SK-N-SH (cell line): ENCODE data around the gene C9orf50. TPM values are rescaled to one million over a fixed set of nuclear protein-coding genes. Genes with fewer than 3 reads are reported as not detected.

ENCODE experiments used
- CTCF ChIA-PET: fragments of 300-600, 350-600 bp; formaldehyde crosslinking; extraction: SDS; loops from one replicate; lab custom pipeline; 2021; lab: Yijun Ruan, JAX
- POLR2A ChIA-PET: fragments of 350-600 bp; sonication (Branson Sonifier 250); formaldehyde crosslinking; extraction: SDS; loops from one replicate; lab custom pipeline; 2020; ENCODE audit warnings: antibody characterized with exemption, inconsistent platforms; lab: Yijun Ruan, JAX
- DNase-seq: peaks from one replicate; pipeline ENCODE4 v3.0.0; 2012
- H2AFZ ChIP-seq: fragments of 200-600 bp; sonication (generic); 2 replicates; pipeline ENCODE4 v1.8.1; 2016; ENCODE audit warnings: antibody characterized with exemption, mild to moderate bottlenecking, low read depth
- H3F3A ChIP-seq: fragments of 200-600 bp; sonication (generic); replicated peaks from 2 replicates; pipeline ENCODE3; 2016; ENCODE audit warnings: antibody characterized with exemption, mild to moderate bottlenecking; ENCODE audit not compliant: insufficient read depth
- H3K27ac ChIP-seq, 2 experiments: fragments of 200-500 bp in 1 of 2; fragments of 200-600 bp in 1 of 2; sonication (Bioruptor generic) in 1 of 2; sonication (generic), shearing (Covaris generic) in 1 of 2; 2 replicates each; pipeline versions ENCODE4 v1.5.1 to v1.6.1; 2014 to 2016; ENCODE audit warnings: low read depth in 2 of 2, inconsistent platforms in 1 of 2, low read length in 1 of 2, mild to moderate bottlenecking in 1 of 2, mixed read lengths in 1 of 2
- H3K27me3 ChIP-seq: fragments of 200-600 bp; sonication (generic), shearing (Covaris generic); 2 replicates; pipeline ENCODE4 v1.6.1; 2016; ENCODE audit warnings: mixed run types; ENCODE audit not compliant: insufficient read depth
- H3K36me3 ChIP-seq, 2 experiments: fragments of 200-500 bp in 1 of 2; fragments of 200-600 bp in 1 of 2; sonication (Bioruptor generic) in 1 of 2; sonication (generic) in 1 of 2; replicated peaks in 1 of 2; 2 replicates each; pipeline versions ENCODE3 to v1.5.1; 2014 to 2016; ENCODE audit warnings: low read length in 1 of 2, mild to moderate bottlenecking in 1 of 2; ENCODE audit not compliant: insufficient read depth in 2 of 2, control insufficient read depth in 1 of 2
- H3K4me1 ChIP-seq, 2 experiments: fragments of 200-500 bp in 1 of 2; fragments of 200-600 bp in 1 of 2; sonication (Bioruptor generic) in 1 of 2; sonication (generic), shearing (Covaris generic) in 1 of 2; 2 replicates each; pipeline versions ENCODE4 v1.5.1 to v1.6.1; 2014 to 2016; ENCODE audit warnings: low read depth in 1 of 2, low read length in 1 of 2, mixed run types in 1 of 2; ENCODE audit not compliant: insufficient read depth in 2 of 2, control insufficient read depth in 1 of 2
- H3K4me2 ChIP-seq: fragments of 200-600 bp; sonication (generic), shearing (Covaris generic); 2 replicates; pipeline ENCODE4 v1.6.1; 2017; ENCODE audit warnings: mixed run types
- H3K4me3 ChIP-seq, 2 experiments: fragments of 200-500 bp in 1 of 2; fragments of 200-600 bp in 1 of 2; sonication (Bioruptor generic) in 1 of 2; sonication (generic), shearing (Covaris generic) in 1 of 2; 2 replicates each; pipeline versions ENCODE4 v1.5.1 to v1.8.1; 2014 to 2016; ENCODE audit warnings: low read depth in 2 of 2, inconsistent platforms in 1 of 2, low read length in 1 of 2, mild to moderate bottlenecking in 1 of 2, mixed read lengths in 1 of 2, moderate library complexity in 1 of 2
- H3K79me2 ChIP-seq: fragments of 200-600 bp; sonication (generic); 2 replicates; pipeline ENCODE4 v1.8.1; 2017; ENCODE audit warnings: mild to moderate bottlenecking; ENCODE audit not compliant: insufficient read depth
- H3K9ac ChIP-seq: fragments of 200-600 bp; sonication (generic); 2 replicates; pipeline ENCODE4 v1.6.1; 2017; ENCODE audit warnings: mixed run types
- H3K9me2 ChIP-seq: fragments of 200-600 bp; sonication (generic); 2 replicates; pipeline ENCODE4 v1.6.1; 2017; ENCODE audit warnings: mixed run types
- H3K9me3 ChIP-seq: fragments of 200-600 bp; sonication (generic); 2 replicates; pipeline ENCODE4 v1.6.1; 2017; ENCODE audit warnings: mixed run types, mild to moderate bottlenecking, moderate library complexity
- H4K20me1 ChIP-seq: fragments of 200-600 bp; sonication (generic); 2 replicates; pipeline ENCODE4 v1.6.1; 2017; ENCODE audit warnings: mild to moderate bottlenecking, mixed run types; ENCODE audit not compliant: insufficient read depth
- ELF1 ChIP-seq: IDR thresholded peaks from 2 replicates; pipeline ENCODE4 v1.4.0; 2012
- EP300 ChIP-seq, 2 experiments: IDR thresholded peaks; 2 replicates each; pipeline versions ENCODE4 v1.4.0 to v1.6.1; 2012; ENCODE audit warnings: borderline replicate concordance in 1 of 2, low read depth in 1 of 2, low read length in 1 of 2
- FOSL2 ChIP-seq: IDR thresholded peaks from 2 replicates; pipeline ENCODE4 v1.4.0; 2012; ENCODE audit warnings: low read depth, mild to moderate bottlenecking, moderate library complexity, borderline replicate concordance
- FOXJ3 ChIP-seq: sonication (generic); formaldehyde crosslinking; IDR thresholded peaks from 2 replicates; pipeline ENCODE4 v1.5.1; 2020; ENCODE audit warnings: mild to moderate bottlenecking, missing genetic modification reagents
- GATA2 ChIP-seq: sonication (generic); formaldehyde crosslinking; IDR thresholded peaks from 2 replicates; pipeline ENCODE4 v1.5.0; 2020; ENCODE audit warnings: mild to moderate bottlenecking, missing genetic modification reagents
- IRF3 ChIP-seq: fragments of 150-350 bp; IDR thresholded peaks from 2 replicates; pipeline ENCODE4 v1.6.1; 2016; ENCODE audit warnings: mild to moderate bottlenecking, low read depth, low read length
- NRF1 ChIP-seq: IDR thresholded peaks from 2 replicates; pipeline ENCODE4 v1.6.1; 2012; ENCODE audit warnings: low read depth, mild to moderate bottlenecking, low read length
- POLR2AphosphoS5 ChIP-seq: IDR thresholded peaks from 2 replicates; pipeline ENCODE4 v1.6.1; 2012; ENCODE audit warnings: low read depth, low read length
- RCOR1 ChIP-seq: fragments of 150-350 bp; IDR thresholded peaks from 2 replicates; pipeline ENCODE4 v1.6.1; 2017; ENCODE audit warnings: antibody characterized with exemption, low read length
- RFX5 ChIP-seq: IDR thresholded peaks from 2 replicates; pipeline ENCODE4 v1.6.1; 2012; ENCODE audit warnings: mild to moderate bottlenecking, improper control_type of control experiment, low read length
- RXRA ChIP-seq: IDR thresholded peaks from 2 replicates; pipeline ENCODE4 v1.4.0; 2012; ENCODE audit warnings: low read depth, mild to moderate bottlenecking, borderline replicate concordance
- SMC3 ChIP-seq: IDR thresholded peaks from 2 replicates; pipeline ENCODE4 v1.6.1; 2012; ENCODE audit warnings: low read depth, low read length, improper control_type of control experiment
- TAF1 ChIP-seq: IDR thresholded peaks from 2 replicates; pipeline ENCODE4 v1.6.1; 2012; ENCODE audit warnings: low read depth, mild to moderate bottlenecking, low read length, moderate library complexity, borderline replicate concordance
- TCF12 ChIP-seq: IDR thresholded peaks from 2 replicates; pipeline ENCODE4 v1.4.0; 2012
- TEAD4 ChIP-seq: IDR thresholded peaks from 2 replicates; pipeline ENCODE4 v1.4.0; 2012; ENCODE audit warnings: mild to moderate bottlenecking, borderline replicate concordance; ENCODE audit not compliant: insufficient read depth
- USF2 ChIP-seq: fragments of 150-350 bp; IDR thresholded peaks from 2 replicates; pipeline ENCODE4 v1.6.1; 2017; ENCODE audit warnings: antibody characterized with exemption, low read length, low read depth, borderline replicate concordance
- YY1 ChIP-seq: IDR thresholded peaks from 2 replicates; pipeline ENCODE4 v1.4.0; 2012; ENCODE audit warnings: low read depth, mild to moderate bottlenecking
- WGBS: methylation state at CpG from one replicate; pipeline ENCODE4 v1.1.6; 2017; ENCODE audit warnings: low lambda C conversion rate; 5-methylcytosine and 5-hydroxymethylcytosine counted together
- polyA plus RNA-seq, 3 experiments: library from polyadenylated mRNA; depleted of rRNA; stranded (reverse); fragments of >200 nt; gene quantifications; 2 replicates each; pipeline ENCODE4 v1.2.3, GENCODE V29; 2012

The C9orf50 gene
- polyA plus RNA-seq, 1 of the 3 experiments (the other 2 are of a cell fraction): 0.30 TPM

- Histone ChIP-seq H3K36me3 (no peaks in the 10 kb centered on the region), H3K79me2 (no peaks in the 10 kb centered on the region), H2AFZ (no peak overlapping the region), H3K4me3 (no peak overlapping the region), H3K9me2 (no peaks in the 10 kb centered on the region), H3K4me1 (peaks cover 0 to 24% of the 10 kb centered on the region in 2 experiments; a peak in 2 of 4 replicates), H3K9ac (no peak overlapping the region), H3F3A (peaks cover 2% of the 10 kb centered on the region), H3K27ac (0 out of 4 replicates have a peak overlapping the region, but pooled peaks of 1 of the 2 experiments have one; percentile 31), H3K4me2 (no peak overlapping the region), H3K9me3 (no peaks in the 10 kb centered on the region), H3K27me3 (no peaks in the 10 kb centered on the region), H4K20me1 (no peaks in the 10 kb centered on the region)
- no peak for DNase-seq
- no peak for TF ChIP-seq TAF1
- no peak for TF ChIP-seq RCOR1
- TF ChIP-seq POLR2AphosphoS5: no peak
- TF ChIP-seq GATA2 (CRISPR knock-in tag): no peak
- TF ChIP-seq RFX5: no peak
- ChIA-PET CTCF (interaction anchor here (0.6 to 3.5 kb wide), 2 partner anchors 72 to 81 kb away, joined by 3 to 16 read pairs; no protein-coding TSS in a partner anchor), POLR2A (no interaction called here)
- 69% methylated on average over 19 of the region's 19 CpGs for WGBS
Observed at GRCh38 chr9:129653823-129654553, 33.1 kb upstream of the C9orf50 start.

DNA sequence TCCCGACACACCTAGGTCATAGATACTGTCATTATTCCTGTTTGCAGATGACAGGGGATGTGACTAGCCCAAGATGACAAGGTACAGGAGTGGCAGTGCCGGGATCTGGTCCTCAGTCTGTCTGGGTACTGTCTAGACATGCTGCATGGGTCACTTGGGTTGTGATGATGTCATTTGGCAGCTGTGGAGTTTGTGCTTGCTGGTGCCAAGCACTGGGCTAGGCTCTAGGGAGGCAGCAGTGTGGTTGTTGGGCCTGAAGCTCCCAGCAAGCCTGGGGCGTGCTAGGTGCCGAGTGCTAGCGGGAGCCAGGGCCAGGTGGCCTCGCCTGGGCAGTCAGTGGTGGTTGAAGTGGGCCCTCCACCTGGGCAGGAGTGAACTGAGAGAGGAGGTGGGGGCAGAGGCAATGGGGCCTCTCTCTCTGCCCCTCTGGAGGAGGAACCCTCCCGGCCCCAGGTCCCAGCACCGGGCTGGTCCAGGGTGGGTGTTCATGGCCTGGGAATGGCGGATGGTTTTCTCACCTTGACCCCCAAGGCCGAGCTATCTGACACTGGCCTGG is 29.9 kb upstream of the C9orf50 start:
- 90% methylated on average over 4 of the region's 10 CpGs for WGBS
- Histone ChIP-seq H3K4me1 (peaks cover 0 to 36% of the 10 kb centered on the region in 2 experiments; a peak in 2 of 4 replicates), H3K4me2 (no peak overlapping the region), H2AFZ (no peak overlapping the region), H3K4me3 (no peak overlapping the region), H3K36me3 (no peaks in the 10 kb centered on the region), H3K9ac (no peak overlapping the region), H3K79me2 (no peaks in the 10 kb centered on the region), H3F3A (peaks cover 2% of the 10 kb centered on the region), H3K9me2 (no peaks in the 10 kb centered on the region), H4K20me1 (no peaks in the 10 kb centered on the region), H3K9me3 (no peaks in the 10 kb centered on the region), H3K27ac (peak overlapping the region in 1 of 2 experiments; percentile 97; a peak in 2 of 4 replicates), H3K27me3 (no peaks in the 10 kb centered on the region)
- no peak for DNase-seq
- CTCF ChIA-PET: interaction anchor here (1.4 to 3.5 kb wide), 3 partner anchors 76 to 139 kb away, joined by 5 to 16 read pairs (median 7); no protein-coding TSS in a partner anchor
- POLR2A ChIA-PET: interaction anchor here (1.3 kb wide), 1 partner anchor 24 kb away, joined by 5 read pairs; no protein-coding TSS in a partner anchor
- TF ChIP-seq IRF3 (no peak), TAF1 (no peak), FOSL2 (no peak), USF2 (no peak), YY1 (no peak), EP300 (IDR thresholded peaks at IDR 0.05; ENCODE audit: borderline replicate concordance in 1 of 2, low read depth in 1 of 2, low read length in 1 of 2) (no peak), TEAD4 (no peak), ELF1 (no peak), RXRA (no peak), SMC3 (no peak), RFX5 (no peak), TCF12 (no peak), NRF1 (no peak), FOXJ3 (CRISPR knock-in tag) (no peak)
